ENCODE measurements around the gene HYAL4.

- TF ChIP-seq MYC (IDR thresholded peaks at IDR 0.05; ENCODE audit: low read depth, low read length) (no peak), CTCF (IDR thresholded peaks at IDR 0.05; ENCODE audit: low read depth, low read length) (no peak), POLR2A (IDR thresholded peaks at IDR 0.05; ENCODE audit: extremely low read depth, insufficient read length) (no peak), MAX (IDR thresholded peaks at IDR 0.05; ENCODE audit: low read depth, low read length) (no peak)
Measured at GRCh38 chr7:123876557-123877256, 31.7 kb downstream of the HYAL4 start.
